HG02938 (cell line): ENCODE measurements around the gene TYW1B.
"Not testable (repeated sequence)": the region's sequence is repeated elsewhere in the genome, so short reads cannot be mapped to it uniquely, and the experiment has no call there.

ENCODE experiments used
- ATAC-seq: cut with Tn5 transposase; IDR thresholded peaks from one replicate; pipeline ENCODE4 v1.9.1; 2021; ENCODE audit warnings: mild to moderate bottlenecking, moderate library complexity; ENCODE audit not compliant: unreplicated experiment

Gene TYW1B

DNA sequence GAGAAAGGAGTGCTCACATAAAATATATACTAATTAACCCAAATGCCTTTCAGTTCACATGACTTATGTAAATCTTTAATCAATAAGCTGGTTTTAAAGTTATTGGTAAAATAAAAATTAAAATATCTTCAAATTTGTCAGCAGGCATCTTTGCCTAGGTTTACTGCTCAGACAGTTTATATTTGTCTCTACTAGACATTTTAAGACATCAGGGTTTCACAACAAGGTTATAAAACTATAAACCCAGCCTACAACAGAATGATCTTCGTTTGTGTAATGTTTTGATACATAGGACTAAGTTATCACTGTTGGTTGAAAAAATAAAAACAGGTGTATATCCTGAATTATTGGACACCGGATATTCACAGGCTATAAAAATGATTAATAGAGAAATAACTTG, 67.4 kb downstream of the TYW1B start:
- no peak for ATAC-seq

DNA sequence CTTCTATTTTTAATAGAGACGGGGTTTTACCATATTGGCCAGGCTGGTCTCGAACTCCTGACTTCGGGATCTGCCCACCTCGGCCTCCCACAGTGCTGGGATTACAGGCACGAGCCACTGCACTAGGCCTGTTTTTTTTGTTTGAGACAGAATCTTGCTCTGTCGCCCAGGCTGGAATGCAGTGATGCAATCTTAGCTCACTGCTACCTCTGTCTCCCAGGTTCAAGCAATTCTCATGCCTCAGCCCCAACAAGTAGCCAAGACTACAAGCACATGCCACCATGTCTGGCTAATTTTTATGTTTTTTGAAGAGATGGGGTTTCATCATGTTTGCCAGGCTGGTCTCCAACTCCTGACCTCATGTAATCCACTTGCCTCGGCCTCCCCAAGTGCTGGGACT, 73.7 kb downstream of the TYW1B start:
- ATAC-seq: no peak

DNA sequence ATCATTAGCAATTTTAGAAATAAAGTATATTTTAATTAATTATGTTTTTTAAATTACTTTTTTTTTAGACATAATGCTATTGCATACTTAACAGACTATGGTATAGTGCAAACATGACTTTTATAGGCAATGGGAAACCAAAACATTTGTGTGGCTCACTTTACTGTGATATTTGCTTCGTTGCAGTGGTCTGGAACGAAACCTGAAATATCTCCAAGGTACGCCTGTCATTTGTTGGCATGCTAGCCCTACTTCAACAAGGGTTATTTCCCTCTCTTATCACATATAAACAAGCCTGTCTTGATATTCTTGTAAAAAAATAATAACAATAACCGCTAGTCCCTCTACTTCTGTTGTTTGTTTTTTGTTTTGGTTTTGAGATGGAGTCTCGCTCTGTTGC, 74.2 kb downstream of the TYW1B start:
- ATAC-seq: no peak

DNA sequence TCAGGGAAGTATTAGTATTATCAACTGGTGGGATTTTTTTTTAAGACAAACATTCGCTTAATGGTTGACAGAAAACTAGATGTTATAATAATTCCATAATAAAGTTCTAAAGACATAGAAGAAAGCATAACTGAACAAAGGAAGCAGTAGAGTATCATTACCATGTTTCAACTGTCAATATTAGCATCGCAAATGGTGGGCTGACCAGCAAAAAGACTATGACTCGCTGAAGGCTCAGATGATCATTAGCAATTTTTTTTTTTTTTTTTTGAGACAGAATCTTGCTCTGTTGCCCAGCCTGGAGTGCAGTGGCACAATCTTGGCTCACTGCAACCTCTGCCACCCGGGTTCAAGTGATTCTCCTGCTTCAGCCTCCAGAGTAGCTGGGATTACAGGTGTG, 74.8 kb downstream of the TYW1B start:
- not testable (repeated sequence) for ATAC-seq

DNA sequence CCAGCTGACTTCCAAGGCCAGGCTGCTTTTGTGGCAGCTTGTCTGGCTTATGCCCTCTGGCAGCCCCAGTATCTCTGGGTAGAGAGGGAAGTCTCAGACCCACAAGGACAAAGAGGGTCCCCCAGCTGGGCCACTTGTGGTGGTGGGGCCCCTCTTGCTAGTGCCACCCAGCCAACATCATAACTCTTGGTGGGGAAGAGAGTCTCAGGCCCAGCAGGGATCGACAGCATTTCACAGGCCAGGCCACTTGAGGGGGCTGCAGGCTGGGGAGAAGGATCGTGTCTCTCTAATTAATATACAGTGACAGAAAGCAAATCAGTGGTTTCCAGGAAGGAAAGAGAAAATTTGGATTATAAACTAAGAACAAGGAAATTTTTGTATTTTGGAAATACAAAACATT, 76.0 kb downstream of the TYW1B start:
- ATAC-seq: no peak

DNA sequence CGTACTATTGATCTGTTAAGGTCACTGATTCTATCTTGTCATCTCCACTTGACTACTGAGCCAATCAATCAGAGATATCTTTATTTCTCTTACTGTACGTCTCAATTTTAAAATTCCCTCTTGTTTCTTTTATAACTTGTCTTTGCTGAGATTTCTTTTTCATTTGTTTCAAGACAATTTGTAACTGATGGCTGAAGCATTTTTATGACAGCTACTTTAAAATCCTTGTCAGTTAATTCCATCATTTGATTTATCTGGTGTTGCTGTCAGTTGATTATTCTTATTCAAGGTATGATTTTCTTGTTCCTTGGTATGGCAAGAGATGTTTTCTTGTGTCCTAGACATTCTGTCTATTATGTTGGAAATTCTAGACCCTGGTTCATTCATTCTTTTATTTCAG, 76.6 kb downstream of the TYW1B start:
- ATAC-seq: no peak

DNA sequence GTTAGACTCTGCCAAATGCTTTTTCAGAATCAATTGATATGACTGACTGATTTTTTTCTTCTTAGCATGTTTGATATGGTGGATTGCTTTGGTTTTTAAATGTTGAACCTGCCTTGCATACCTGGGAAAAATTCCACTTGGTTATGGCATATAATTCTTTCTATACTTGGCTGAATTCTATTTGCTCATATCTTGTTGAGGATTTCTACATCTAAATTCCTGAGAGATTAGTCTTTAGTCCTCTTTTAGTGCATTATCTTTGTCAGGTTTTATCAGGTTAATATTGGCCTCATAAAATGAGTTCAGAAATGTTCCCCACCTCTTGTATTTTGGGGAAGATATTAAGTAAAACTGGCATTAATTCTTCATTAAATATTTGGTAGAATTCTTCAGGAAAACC, 79.4 kb downstream of the TYW1B start:
- ATAC-seq: not testable (repeated sequence)

DNA sequence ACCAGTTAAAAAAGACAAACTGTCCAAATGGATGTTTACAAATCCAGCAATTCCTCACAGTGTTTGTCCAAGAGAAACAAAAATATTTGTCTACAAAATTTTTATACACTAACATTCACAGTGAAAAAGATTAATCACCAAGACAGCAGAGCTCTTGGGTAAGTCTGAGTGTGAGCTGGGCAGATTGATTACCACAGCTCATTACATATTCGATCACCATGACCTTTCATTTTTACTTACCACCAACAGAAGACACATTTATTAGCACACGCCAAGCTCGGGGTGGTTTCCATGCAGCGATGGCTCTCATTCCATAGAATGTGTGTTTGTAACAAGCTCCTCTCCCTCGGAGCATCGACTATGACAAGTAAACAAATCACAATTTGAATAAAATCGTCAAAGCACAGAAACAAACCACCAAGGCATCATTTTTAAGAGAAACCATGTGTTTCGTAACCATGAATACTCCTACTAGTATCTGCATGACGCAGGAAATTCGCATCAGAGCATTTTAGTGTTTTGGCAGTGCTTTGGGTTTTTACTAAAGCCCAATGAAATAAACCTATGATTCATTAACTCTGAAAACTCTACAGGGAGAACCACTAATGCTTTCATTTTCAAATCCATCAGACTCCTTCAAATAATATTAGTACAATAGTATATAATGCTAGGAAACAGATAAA, 83.6 kb downstream of the TYW1B start:
- not testable (repeated sequence) for ATAC-seq

DNA sequence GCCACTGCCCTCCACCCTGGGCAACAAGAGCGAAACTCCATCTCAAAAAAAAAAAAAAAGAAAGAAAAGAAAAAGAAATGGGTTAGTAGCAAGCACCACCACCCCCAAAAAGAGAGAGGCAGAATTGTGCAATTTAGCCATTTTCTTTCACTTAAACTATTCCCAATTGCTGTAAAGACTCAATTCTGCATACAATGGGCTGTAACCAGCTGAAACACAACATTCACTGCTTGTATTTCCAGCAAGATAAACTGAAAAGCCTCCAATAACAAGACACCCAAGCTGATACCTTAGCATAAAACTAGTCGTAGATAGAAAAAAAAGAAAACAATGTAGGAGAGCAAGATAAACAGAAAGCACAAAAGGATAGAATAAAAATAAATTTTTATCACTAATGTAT, 84.2 kb downstream of the TYW1B start:
- not testable (repeated sequence) for ATAC-seq

DNA sequence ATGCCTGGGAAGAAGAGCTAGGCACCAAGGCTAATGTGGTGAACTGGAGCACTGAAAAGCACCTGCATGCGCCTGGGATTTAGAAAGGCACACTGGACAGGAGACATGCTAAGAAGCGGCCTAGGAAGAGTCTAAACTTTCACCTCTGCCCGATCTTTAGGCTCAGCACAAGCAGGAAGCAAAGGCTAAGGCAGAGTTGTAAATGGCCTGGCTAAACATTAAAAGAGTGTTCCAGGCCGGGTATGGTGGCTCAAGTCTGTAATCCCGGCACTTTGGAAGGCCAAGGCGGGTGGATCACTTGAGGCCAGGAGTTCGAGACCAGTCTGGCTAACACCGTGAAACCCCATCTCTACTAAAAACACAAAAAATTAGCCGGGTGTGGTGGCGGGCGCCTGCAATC, 88.3 kb downstream of the TYW1B start:
- ATAC-seq: not testable (repeated sequence)

DNA sequence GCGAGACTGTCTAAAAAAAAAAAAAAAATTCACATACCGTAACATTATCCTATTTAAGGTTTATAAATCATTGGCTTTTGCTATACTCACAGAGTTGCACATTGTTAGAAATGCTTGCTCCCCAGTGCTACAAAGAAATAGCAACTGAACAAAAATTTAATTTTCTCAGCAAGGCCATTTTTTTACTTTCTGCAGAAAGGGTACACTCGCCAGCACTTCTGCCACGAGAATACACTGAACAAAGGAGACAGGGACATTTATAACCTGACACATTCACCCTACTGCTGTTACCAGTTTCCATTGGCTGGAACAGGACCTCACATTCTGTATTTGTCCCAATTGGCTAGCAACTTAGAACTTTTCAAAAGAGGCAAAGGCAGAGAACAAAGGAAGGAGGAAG, 92.1 kb downstream of the TYW1B start:
- ATAC-seq: not testable (repeated sequence)

DNA sequence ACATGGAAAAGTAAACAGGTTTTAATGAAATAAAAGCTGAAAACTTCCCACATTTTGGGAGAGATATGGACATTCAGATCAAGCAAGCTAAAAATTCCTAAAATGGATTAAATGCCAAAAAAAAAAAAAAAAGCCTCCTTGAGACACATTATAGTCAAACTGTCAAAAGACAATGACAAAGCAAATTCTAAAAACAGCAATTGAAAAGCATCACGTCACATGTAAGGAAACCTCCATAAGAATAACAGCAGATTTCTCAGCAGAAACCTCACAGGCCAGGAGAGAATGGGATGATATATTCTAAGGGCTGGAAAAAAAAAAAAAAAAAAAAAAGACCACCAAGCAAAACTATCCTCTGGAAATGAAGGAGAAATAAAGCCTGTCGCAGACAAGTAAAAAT, 97.2 kb downstream of the TYW1B start:
- not testable (repeated sequence) for ATAC-seq

DNA sequence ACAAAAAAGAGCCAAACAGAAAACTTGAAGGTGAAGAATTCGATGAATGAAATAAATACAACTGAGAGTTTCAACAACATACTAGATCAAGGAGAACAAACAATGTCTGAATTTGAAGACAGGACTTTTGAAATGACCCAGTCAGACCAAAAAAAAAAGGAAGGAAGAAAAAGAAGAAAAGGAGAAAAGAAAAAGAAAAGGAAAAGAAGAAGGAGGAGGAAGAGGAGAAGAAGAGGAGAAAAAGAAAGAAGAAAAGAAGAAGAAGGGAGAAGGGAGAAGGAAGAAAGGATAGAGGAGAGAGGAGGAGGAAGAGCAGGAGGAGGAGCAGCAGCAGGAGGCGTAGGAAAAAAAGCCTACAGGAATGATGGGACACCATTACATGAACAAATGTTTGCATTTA, 97.6 kb downstream of the TYW1B start:
- not testable (repeated sequence) for ATAC-seq

DNA sequence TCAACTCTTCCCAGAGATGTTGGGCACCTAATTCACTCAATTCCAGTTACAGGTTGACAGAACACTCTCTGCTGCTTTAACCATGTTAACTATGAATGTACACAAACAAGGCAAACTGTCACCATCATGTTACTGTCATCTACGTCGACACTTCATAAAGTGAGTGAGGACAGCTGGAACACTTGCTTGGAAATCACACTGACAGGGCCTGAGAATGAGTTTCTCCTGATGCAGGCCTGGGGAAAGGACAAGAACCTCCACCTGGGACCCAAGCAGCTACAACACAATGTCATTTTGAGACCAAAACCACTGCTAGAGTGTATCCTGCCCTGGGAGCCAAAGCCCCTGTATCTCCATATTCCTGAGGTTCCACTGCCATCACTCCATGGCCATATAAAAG, 98.9 kb downstream of the TYW1B start:
- not testable (repeated sequence) for ATAC-seq

DNA sequence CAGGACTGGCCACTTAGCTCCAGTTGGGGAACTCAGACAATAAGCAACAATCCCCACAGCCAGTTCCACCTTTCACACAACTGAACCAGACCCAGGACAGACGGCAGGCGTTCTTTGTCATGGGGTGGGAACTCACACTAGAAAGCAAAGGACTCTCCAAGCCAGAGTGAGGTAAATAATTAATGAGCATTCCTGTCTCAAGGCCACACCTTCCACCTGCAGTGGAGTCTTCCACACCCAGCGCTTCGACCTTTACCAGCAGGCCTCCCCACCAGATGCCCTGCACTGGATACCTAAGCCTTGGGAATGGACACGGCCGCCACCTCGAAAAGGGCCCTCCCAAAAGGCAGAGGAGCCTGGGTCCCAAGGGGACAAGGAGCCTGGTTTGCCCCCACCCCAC, 105.3 kb downstream of the TYW1B start:
- ATAC-seq: not testable (repeated sequence)

DNA sequence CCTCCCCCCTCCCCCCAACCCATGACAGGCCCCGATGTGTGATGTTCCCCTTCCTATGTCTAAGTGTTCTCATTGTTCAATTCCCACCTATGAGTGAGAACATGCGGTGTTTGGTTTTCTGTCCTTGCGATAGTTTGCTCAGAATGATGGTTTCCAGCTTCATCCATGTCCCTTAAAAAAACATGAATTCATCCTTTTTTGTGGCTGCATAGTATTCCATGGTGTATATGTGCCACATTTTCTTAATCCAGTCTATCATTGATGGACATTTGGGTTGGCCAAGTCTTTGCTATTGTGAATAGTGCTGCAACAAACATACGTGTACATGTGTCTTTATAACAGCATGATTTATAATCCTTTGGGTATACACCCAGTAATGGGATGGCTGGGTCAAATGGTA, 107.1 kb downstream of the TYW1B start:
- ATAC-seq: not testable (repeated sequence)

DNA sequence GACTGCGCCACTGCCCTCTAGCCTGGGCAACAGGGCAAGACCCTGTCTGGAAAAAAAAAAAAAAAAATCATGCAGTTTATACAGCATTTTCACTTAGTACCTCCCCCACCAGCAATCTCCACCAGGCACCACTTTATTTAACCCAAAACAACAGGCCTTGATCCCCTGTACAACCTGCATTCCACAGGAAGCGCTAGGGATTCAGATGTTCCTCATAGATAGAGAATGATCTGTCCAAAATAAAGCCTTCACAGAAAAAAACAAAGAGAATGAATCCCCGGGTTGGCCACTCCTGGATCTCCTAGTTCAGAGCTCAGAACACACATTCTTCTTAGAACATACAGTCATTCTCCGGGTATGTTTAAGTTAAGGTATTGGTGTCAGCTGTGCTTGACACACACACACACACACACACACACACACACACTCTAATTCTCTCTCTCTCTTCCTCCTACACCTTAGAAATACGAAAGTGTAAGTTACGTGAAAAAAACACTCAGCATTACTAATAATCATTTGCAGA, 110.7 kb downstream of the TYW1B start:
- ATAC-seq: not testable (repeated sequence)

DNA sequence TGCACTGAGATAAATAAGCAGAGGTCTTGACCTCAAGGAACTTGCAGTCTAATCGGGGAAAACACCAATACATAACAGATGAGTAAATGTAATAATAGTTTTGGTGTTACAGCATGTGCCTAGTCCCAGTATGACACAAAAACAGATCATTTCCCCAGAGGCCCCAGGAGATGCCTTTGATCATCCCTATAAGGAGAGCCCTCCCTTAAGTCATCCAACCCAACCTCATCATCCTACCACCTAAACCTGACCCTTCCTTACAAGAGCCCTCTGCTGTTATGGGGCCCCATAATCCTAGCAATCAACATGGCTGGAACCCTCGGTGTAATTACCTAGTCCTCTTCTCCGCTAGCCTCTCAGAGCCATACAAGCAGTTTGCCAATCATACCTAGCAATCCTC, 116.1 kb downstream of the TYW1B start:
- ATAC-seq: not testable (repeated sequence)

DNA sequence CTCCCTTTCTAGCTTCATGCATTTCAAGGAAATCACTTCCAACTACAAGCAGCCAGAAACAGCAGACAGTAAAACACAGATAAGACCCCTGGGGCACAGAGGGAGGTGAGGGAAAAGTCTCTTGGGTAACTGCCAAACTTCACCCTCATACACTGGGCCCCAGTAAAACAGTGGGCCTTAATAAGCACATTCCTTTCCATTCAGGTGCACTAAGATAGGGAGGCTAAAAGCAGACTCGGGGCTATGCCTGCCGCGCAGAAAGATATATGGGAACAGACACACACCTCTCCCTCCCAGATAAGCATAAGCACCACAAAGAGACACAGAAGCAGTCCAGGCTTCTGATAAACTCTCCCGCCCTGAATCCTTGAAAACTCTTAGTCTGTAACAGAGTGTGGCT, 117.0 kb downstream of the TYW1B start:
- no peak for ATAC-seq

DNA sequence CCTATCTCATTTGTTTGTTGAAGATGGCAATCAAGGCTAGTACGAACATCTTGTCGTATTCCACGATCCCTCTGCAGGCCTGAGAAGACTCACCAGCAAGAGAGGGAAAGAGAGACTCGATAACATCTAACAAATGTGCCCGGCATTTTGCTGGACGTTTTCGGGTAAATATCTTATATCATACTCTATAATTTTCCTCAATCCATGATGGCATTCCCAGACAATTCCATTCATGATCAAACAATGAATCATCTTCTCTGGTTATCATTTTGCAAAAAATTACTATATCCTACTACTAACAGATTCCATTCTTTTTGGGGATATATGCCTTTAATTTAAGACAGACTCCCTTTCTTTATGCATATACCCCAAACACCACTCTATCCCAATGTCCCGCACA, 118.1 kb downstream of the TYW1B start:
- ATAC-seq: no peak

DNA sequence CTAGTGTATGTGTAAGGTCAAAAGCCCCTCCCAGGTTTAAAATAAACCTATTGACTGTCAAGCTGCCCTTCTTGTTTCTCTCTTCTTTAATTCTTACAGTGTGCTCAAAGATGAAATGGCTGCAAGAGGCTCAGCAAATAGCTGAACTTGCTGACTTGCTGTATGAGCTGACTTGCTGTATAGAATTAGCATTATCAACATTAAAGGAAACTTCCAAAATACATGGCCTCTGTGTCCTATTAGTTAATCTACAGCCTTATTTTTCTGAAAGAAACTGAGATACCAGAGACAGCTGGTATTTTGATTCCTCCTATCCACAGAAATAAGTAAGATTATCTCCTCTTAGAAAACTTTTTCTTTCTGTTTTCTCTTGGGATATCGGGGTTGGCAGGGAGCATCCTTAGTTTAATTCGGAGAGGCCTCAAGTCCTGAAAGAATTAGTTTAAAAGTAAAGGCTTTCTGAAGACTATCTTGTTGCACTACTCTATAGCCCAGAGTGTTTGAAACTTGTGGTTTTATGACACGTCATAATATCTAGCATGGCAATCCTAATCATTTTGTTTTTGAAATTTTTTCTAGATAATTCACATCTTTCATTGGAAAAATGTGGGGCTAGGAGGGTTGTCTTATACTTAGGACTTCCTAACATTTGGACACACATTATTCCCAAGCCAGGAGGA, 119.5 kb downstream of the TYW1B start:
- ATAC-seq: not testable (repeated sequence)

DNA sequence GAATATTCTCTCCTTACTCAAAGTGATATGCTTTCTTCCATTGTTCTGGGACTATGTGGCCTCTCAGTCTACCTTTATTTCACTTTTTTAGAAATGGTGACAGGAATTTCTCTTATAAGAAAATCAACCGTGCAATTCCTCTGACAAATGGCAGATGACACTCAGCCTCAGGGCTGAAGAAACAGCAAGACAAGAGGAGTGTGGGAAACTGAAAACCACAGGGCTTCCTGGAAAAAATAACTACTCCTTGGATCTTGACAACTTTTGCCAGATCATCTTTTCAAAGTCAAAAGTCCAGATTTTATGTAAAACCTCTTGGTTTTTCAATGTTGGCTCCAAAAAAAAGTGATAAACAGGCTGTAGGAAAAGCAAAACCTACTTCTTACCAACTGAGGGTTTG, 121.5 kb downstream of the TYW1B start:
- ATAC-seq: no peak
